SK-N-MC (cell line): ENCODE measurements around the gene MAB21L1.

Source experiments
- DNase-seq: peaks from one replicate; pipeline ENCODE4 v3.0.0-alpha.2; 2011; ENCODE audit warnings: low read depth, low spot score
- H3K27ac ChIP-seq: fragments of 200-600 bp; sonication (generic); 2 replicates; pipeline ENCODE4 v1.5.1; 2016; ENCODE audit warnings: mixed run types
- H3K36me3 ChIP-seq: fragments of 200-600 bp; sonication (generic); 2 replicates; pipeline ENCODE4 v1.6.1; 2017; ENCODE audit warnings: antibody characterized with exemption, low read length, mixed read lengths; ENCODE audit not compliant: insufficient read depth
- H3K4me3 ChIP-seq: fragments of 200-600 bp; sonication (generic); 2 replicates; pipeline ENCODE4 v1.5.1; 2016
- H3K9ac ChIP-seq: fragments of 200-600 bp; sonication (generic); 2 replicates; pipeline ENCODE4 v1.8.0; 2017; ENCODE audit warnings: mixed run types, mixed read lengths; ENCODE audit not compliant: insufficient read length
- H3K9me3 ChIP-seq: fragments of 200-600 bp; sonication (generic); 2 replicates; pipeline ENCODE4 v1.6.1; 2017; ENCODE audit warnings: low read depth, mild to moderate bottlenecking, antibody characterized with exemption, low read length, moderate library complexity, mixed read lengths
- EZH2 ChIP-seq: fragments of 200-600 bp; sonication (generic); IDR thresholded peaks from one replicate; pipeline ENCODE4 v1.6.1; 2017; ENCODE audit warnings: antibody characterized with exemption
- FOXP2 ChIP-seq: optimal IDR thresholded peaks from 2 replicates; pipeline ENCODE3; 2011; ENCODE audit warnings: mild to moderate bottlenecking, moderate library complexity; ENCODE audit not compliant: insufficient read depth; ENCODE audit errors: extremely low read length, control extremely low read depth
- POLR2AphosphoS5 ChIP-seq: IDR thresholded peaks from 2 replicates; pipeline ENCODE4 v1.6.1; 2012; ENCODE audit warnings: mild to moderate bottlenecking, low read depth, low read length, borderline replicate concordance

MAB21L1 gene

GRCh38 chr13:35500144-35500543 lies 23.7 kb upstream of the MAB21L1 start:
- TF ChIP-seq FOXP2 (no peak), EZH2 (no peak)
- Histone ChIP-seq H3K27ac (no peak overlapping the region), H3K4me3 (no peak overlapping the region), H3K36me3 (no peaks in the 10 kb centered on the region), H3K9ac (no peak overlapping the region), H3K9me3 (no peaks in the 10 kb centered on the region)
- no peak for DNase-seq

GRCh38 chr13:35499676-35500075 lies 23.2 kb upstream of the MAB21L1 start:
- Histone ChIP-seq H3K9ac (no peak overlapping the region), H3K27ac (no peak overlapping the region), H3K9me3 (no peaks in the 10 kb centered on the region), H3K36me3 (no peaks in the 10 kb centered on the region), H3K4me3 (no peak overlapping the region)
- DNase-seq: no peak
- no peak for TF ChIP-seq EZH2
- no peak for TF ChIP-seq FOXP2

GRCh38 chr13:35499196-35499662 lies 22.7 kb upstream of the MAB21L1 start:
- H3K27ac ChIP-seq: no peak overlapping the region
- TF ChIP-seq FOXP2: no peak
- no peak for TF ChIP-seq POLR2AphosphoS5
- no peak for TF ChIP-seq EZH2
- no peaks in the 10 kb centered on the region for H3K36me3 ChIP-seq
- no peaks in the 10 kb centered on the region for H3K9me3 ChIP-seq
- DNase-seq: no peak
- no peak overlapping the region for H3K9ac ChIP-seq
- H3K4me3 ChIP-seq: no peak overlapping the region

GRCh38 chr13:35498231-35498630 lies 21.7 kb upstream of the MAB21L1 start:
- Histone ChIP-seq H3K36me3 (no peaks in the 10 kb centered on the region), H3K4me3 (no peak overlapping the region), H3K9ac (no peak overlapping the region), H3K9me3 (no peaks in the 10 kb centered on the region), H3K27ac (no peak overlapping the region)
- TF ChIP-seq EZH2: no peak
- no peak for TF ChIP-seq POLR2AphosphoS5
- no peak for TF ChIP-seq FOXP2
- no peak for DNase-seq

- Histone ChIP-seq H3K4me3 (no peak overlapping the region), H3K27ac (peak overlapping the region; percentile 11; the same call in 1 of the 2 replicates), H3K9me3 (no peaks in the 10 kb centered on the region), H3K36me3 (no peaks in the 10 kb centered on the region), H3K9ac (no peak overlapping the region)
- TF ChIP-seq POLR2AphosphoS5 (no peak), EZH2 (no peak), FOXP2 (no peak)
- DNase-seq: no peak
These were observed 20.4 kb upstream of the MAB21L1 start for GRCh38 chr13:35496761-35497386.

GRCh38 chr13:35496006-35496405 lies 19.5 kb upstream of the MAB21L1 start:
- no peak for TF ChIP-seq EZH2
- no peak for TF ChIP-seq POLR2AphosphoS5
- no peak for TF ChIP-seq FOXP2

GRCh38 chr13:35489050-35489449 lies 12.6 kb upstream of the MAB21L1 start:
- Histone ChIP-seq H3K27ac (0 out of 2 replicates have a peak overlapping the region, but pooled peaks have one; percentile 4), H3K9me3 (no peaks in the 10 kb centered on the region), H3K4me3 (no peak overlapping the region), H3K36me3 (no peaks in the 10 kb centered on the region), H3K9ac (no peak overlapping the region)
- TF ChIP-seq FOXP2 (no peak), EZH2 (no peak), POLR2AphosphoS5 (no peak)
- no peak for DNase-seq

More at GRCh38 chr13:35496006-35496405, 19.5 kb upstream of the MAB21L1 start:
- Histone ChIP-seq H3K9me3 (no peaks in the 10 kb centered on the region), H3K27ac (no peak overlapping the region), H3K9ac (no peak overlapping the region), H3K4me3 (no peak overlapping the region), H3K36me3 (no peaks in the 10 kb centered on the region)
- no peak for DNase-seq

- H3K9ac ChIP-seq: no peak overlapping the region
- H3K4me3 ChIP-seq: no peak overlapping the region
- no peaks in the 10 kb centered on the region for H3K9me3 ChIP-seq
- no peak for DNase-seq
- no peak overlapping the region for H3K27ac ChIP-seq
- H3K36me3 ChIP-seq: no peaks in the 10 kb centered on the region
- TF ChIP-seq FOXP2 (no peak), EZH2 (no peak), POLR2AphosphoS5 (no peak)
These were observed 8.9 kb upstream of the MAB21L1 start for GRCh38 chr13:35485424-35485823.

- no peaks in the 10 kb centered on the region for H3K36me3 ChIP-seq
- H3K4me3 ChIP-seq: peak overlapping the region; percentile 49
- DNase-seq: no peak
- H3K9me3 ChIP-seq: no peaks in the 10 kb centered on the region
- no peak for TF ChIP-seq POLR2AphosphoS5
- TF ChIP-seq FOXP2: no peak
- TF ChIP-seq EZH2: no peak
- H3K9ac ChIP-seq: no peak overlapping the region
- peak overlapping the region; percentile 5; the same call in 1 of the 2 replicates for H3K27ac ChIP-seq
These were observed 7.9 kb upstream of the MAB21L1 start for GRCh38 chr13:35484384-35484783.
